NCI-H128 (cell line): Measurements from ENCODE around the gene STUM.

ENCODE experiments used
- DNase-seq: peaks from one replicate; lab custom pipeline; 2025; ENCODE audit not compliant: unreplicated experiment; lab: John Stamatoyannopoulos, UW

STUM gene

DNA sequence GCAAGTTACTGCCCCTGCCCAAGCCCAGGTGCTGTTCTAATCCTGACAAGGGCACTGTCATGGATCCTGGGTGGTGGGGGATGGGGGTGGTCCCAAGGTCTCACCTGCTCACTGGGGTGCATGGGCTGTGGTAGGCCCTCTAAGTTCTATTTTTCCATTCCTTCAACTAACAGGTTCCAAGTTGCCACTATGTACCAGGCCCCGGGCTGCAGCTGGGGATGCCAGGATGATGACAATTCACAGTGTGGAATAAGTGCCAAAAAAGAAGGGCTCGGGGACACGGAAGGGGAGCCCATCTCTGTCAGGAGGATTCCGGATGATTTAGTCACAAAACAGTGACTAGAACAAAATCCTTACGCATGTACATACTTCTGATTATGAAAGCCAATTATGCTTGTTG lies 76.0 kb downstream of the STUM start:
- DNase-seq = no peak

DNA sequence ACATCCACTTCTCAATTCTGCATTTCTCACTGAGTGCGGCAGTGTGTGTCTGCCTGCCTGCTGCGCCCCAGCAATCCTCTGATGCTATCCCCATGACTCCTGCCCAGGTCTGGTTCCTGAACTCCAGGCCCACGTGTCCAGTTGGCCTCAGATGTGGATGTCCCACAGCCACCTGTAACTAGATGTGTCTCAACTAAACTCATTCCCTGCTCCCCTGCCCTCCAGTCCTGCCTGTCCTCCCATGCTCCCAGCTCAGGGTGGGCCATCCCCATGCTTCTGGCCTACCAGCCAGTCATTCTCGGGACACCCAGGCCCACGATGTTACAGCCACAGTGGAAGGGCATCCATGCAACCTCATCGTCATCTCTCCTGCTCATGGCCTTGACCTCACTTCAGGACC lies 76.8 kb downstream of the STUM start:
- DNase-seq = no peak

DNA sequence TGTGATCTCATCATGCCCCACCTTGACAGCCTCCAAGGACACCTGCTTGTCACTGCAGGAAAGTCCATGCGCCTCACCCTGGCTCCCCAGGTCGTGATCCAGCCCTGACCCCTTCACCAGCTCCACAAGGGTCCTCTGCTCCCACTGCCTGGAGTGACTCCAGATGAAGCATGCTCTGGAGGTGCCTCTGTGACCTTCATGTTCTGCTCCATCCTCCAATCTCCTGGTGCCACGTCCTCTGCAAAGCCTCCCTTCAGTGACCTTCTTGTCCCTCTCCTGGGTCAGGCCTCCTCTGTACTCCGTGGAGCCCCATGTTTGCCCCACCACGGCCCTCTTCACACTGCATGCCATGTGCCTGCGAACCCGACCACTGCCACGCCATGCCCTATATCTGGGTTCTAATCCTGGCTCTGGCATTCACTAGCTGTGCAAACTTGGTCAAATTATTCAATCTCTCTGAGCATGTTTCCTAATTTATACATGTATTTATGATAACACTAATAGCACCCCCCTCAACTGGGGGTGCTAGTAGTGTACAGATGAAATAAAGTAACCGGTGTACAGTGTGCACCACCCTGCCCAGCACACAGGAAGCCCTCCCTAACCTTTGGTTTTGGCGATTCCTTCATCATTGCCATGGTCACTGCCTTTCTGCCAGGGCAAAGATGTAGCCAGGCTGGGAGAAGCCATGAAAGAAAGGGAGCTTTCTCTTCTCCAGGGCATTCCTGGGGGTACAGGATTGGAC lies 77.4 kb downstream of the STUM start:
- no peak for DNase-seq

DNA sequence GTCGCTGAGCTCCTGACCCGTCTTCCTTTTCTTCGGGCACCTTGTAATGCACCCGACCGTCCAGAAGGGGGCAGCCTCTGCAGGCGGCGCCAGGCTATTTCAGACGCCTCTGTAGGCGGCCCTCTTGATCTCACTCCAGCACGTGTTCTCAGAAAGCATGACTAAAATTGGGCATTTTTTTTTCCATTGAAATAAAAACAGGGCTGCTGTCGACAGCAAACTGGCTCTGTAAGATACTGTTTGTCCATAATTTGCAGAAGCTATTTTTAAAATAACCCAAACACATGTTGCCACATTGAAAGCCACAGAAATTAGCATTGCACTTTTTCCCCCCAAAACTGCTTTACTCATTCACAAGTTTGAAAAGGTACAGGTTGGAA lies 78.0 kb downstream of the STUM start:
- DNase-seq = no peak

DNA sequence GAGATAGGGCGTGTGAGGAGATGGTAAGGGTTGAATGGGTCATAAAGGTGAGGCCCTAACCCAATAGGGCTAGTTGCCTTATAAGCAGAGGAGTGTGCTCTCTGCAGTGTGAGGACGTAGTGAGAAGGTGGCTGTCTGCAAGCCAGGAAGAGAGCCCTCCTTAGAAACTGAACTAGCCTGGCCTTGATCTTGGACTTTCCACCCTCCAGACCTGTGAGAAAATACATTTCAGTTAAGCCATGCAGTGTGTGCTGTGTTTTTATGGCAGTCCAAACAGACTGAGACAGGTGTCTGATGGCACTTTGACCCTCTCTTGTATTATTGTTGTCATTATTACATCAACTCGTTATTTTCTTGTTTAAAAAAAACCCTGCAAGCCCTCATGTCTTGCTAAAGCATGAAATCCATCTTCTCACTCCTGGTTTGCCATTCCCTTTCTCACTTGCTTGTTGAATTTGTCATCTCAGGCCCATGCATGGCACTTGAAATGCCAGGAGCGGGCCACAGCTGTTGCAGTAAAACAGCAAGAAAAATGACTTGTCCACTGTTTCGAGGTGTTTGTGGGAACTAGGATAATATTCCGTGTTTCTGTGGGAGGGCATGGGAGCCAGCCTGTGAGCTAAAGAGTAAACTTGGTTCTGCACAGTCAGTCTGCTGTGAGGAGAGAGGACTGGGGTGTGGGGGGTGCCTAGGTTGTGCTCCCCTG lies 78.6 kb downstream of the STUM start:
- DNase-seq = no peak

DNA sequence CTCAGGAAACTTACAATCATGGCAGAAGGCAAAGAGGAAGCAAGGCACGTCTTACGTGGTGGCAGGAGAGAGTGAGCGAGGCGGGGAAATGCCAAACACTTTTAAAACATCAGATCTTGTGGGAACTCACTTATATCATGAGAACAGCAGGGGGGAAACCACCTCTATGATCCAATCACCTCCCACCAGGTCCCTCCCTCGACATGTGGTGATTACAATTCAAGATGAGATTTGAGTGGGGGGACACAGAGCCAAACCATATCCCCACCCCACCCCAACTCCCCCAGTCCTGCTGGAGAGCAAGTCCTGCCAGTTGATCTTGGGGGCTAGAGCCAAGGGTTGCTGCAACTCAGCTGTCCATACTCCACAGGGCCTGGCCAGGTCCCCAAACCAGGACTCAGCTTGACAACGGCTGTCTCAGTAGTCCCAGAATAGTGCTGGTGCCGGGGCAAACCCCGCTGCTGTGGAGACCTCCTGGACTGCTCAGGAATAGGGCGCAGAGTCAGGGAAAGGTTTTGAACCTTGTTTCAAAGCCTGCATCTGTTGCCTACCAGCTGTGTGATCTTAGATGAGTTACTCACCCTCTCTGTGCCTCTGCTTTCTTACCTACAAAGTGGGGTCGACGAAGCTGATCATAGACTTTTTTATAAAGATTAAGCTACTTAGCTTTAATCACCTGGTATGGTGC lies 79.5 kb downstream of the STUM start:
- no peak for DNase-seq

DNA sequence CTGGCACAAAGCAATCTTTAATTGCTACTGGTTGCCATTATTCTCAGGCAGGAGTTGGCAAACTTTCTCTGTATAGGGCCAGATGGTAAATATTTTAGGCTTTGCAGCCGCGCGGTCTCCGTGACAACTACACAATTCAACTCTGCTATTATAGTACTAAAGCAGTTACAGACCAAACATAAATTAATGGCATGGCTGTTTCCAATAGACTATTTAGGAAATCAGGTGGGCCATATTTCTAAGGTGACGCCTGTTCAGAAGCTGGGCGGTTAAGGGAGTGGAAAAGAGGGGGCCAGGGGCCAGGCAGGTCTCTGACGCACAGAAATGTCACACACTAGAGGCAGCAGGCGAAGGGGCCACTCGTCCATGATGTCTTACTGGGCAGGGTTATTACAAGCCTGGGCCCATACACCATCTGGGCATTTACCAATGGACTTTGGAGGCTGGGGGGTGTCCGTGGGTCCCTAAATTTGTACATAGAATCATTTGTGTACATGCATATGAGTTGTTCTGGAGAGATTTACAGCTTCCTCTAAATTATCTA lies 80.1 kb downstream of the STUM start:
- no peak for DNase-seq

DNA sequence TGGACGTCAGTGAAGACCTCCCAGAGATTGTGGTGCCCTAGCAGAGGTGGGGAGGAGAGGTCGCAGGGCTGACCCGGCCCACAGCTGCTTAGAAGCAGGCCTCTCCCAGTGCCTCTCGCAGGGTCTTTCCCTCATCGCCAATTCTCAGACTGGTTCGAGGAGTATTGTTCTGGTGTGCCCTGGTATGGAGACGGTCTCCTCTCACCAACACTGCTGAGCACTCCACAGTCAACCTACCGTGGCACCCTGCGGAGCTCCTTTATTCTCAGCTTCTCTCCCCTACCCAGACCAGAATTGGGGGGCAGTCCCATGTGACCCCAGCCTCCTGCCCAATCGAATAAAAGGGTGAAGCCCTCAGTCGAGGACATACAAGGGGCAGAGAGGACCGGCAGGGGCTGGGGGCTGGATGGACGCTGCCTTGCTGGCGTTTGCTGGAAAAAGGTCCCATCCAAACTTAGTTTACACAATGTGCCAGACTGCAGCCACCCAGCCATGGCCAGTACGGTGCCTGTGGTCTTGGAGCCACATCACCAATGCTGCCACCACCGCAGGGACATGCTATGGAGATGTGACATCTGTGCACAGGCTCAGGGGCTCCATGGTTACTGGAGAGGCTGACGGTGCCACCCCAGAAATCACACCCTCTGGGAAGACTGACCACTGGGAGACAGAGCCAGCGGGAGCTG lies 80.8 kb downstream of the STUM start:
- no peak for DNase-seq

DNA sequence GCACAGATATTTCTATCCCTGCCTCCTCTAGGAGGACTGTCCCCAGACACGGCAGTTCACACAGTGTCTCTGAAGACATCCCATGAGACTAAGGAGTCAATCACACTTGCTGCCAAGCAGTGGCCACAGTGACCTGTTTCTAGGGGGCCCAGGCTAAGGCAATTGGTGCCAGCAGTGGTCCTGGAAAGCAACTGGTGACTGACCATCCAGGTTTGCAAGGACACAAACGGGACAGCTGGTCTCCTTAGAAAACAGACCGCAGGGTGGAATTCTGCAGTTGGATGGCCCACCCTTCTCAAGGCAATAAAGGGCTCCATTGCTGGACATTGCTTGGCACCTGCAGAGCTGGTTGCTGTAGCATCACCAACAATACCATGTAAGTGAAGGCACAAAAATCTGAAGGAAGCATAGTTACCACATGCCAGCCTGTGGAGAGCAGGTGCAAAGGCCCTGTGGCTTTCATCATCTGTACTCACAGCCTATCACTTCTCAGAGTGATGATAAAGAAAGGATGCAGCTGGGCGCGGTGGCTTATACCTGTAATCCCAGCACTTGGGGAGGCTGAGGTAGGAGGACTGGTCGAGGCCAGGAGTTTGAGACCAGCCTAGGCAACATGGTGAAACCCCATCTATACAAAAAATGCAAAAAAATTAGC lies 81.5 kb downstream of the STUM start:
- DNase-seq = no peak

DNA sequence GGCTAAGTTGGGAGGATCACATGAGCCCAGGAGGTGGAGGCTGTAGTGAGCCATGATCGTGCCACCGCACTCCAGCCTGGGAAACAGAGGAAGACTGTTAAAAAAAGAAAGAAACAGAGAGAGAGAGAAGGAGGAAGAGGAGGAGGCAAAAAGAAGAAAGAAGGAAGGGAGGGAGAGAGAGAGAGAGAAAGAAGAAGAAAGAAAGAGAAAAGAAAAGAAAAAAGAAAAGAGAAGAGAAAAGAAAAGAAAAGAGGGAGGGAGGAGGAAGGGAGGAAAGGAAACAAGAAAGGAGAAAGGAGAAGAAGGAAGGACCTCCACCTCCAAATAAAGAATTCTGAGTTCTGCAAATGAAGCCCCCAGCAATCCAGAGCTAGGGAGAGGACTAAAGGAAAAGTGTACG lies 82.0 kb downstream of the STUM start:
- no peak for DNase-seq

DNA sequence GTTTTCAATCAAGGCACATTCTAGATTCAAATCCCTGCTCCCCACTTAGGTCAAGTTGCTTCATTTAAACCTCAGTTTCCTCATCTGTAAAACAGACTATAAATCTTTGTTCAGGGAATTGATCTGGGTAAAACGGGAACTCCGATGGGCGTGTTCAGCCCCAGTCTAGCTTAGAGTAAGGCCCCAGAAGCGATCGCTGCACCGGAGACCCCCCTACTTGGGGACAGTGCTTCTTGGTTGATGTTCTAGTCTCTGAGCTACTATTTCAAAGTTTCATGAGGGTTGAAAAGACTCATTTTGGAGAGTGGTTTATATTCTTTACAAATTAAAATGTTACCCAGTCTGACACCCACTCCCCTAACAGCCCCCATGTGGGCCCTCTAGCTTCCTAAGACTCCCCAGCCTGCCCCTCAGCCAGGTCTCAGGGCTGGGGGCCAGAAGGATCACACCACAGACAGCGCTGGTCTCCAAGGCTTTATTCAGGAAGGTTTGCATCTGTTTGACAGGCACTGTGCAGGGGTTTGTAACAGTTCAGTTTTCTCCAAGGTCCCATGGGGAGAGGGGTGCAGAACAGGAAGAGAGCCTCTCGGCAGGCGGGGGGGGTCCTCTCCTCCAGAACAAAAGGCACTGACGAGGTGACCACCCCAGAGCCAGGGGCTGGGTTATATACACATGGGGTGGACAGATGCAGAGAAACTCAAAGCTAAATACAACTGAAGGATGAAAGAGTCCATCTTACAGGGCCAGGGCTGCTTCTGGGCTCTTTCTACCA lies 82.9 kb downstream of the STUM start:
- DNase-seq = no peak

DNA sequence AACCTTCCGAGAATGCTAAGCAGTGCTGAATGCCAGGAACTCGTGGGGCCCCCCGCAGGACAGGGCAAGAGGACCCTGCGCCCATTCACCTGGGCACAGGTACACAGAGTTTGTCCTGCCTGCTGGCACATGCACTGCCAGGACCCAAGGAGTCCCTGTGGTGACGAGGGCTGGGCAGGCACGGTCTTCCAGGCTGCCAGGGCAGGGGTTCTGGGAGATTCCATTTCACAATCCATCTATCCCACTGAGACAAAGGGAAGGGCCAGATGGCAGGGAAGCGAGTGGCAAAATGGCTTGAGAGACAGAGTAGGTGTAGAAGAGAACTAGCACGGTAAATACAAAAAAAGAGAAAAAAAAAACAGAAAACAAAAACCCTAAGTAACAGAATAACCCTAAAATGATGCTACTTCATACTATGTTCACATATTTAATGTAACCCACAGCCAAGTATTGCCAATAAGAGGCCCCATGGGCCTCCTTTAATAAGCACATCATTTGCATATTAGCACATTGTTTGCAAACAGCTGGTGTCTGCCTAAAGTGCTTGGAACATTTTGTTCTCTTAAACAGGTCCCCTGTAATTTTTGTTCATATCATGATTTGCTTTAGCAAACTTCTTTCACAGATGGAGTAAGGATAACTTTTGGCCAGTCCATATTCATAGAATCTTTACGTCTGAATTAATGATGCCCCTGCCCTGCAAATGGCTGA lies 83.8 kb downstream of the STUM start:
- DNase-seq = no peak

DNA sequence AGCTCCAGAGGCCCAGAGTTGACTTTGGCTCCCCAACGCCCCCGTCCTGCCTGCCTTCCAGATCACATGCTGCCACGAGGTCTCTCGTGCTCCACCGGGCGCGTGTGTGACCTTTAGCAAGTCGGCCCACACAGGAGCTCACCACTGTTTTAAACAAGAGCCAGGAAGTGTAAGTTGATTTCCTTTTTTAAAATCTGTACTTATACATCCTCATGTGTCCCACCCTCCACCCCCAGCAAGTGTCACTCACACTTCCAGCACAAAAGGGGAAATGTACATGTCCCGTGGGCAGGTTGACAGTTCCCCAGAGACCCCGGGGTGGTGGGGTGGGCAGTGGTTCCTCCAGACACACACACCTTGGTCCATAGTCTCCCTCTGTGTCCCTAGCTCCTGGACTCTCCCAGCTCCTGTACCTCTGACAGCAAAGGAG lies 84.4 kb downstream of the STUM start:
- DNase-seq = no peak

DNA sequence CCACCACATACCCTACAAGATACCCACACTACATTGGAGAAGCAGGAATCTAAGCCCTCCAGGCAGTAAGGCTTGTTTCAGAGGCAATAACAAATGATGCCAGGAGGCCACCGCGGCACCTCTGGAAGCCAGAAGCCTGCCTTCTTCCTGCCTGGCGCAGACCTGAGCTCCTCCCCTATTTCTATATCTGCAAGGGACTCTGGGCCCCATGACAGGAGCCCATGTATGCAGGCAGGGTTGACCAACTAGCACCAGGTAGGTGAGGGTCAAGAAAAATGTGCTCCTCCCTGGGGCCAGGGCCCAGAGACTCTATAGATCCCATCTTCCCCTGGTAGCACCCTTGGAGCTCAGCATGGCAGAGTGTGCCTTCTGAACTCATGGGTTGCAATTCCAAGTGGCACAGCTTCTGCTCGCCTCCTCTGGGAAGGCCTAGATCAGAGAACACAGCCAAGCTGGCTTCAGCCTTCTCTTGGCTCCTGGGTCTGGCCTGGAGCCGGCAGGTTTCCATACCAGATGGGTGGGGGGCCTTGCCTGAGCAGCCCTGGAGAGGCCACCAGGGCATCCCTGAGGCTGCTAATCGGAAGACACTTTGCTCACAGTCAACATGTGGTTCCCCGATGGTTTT lies 85.1 kb downstream of the STUM start:
- DNase-seq = no peak

DNA sequence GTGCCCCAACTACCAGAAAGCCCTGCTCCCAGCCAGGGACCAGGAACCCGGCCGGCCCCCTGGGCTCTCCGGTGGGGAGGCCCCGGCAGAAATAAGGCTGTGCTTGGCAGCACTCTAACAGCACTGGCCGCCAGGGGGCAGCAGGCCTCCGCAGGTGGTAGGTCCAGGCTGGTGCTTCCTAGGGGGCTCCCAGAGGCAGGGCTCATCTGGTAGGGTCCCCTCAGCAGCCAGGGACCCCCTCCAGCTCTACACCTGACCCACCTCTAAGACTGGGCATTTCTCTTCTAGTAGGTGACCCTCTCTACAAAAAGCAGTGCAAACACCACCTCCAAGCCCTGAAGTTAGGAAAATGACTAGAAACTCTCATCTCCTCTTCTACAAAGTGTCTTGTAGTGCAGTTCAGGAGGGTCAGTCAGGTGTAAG lies 85.6 kb downstream of the STUM start:
- DNase-seq = peak; percentile 52

DNA sequence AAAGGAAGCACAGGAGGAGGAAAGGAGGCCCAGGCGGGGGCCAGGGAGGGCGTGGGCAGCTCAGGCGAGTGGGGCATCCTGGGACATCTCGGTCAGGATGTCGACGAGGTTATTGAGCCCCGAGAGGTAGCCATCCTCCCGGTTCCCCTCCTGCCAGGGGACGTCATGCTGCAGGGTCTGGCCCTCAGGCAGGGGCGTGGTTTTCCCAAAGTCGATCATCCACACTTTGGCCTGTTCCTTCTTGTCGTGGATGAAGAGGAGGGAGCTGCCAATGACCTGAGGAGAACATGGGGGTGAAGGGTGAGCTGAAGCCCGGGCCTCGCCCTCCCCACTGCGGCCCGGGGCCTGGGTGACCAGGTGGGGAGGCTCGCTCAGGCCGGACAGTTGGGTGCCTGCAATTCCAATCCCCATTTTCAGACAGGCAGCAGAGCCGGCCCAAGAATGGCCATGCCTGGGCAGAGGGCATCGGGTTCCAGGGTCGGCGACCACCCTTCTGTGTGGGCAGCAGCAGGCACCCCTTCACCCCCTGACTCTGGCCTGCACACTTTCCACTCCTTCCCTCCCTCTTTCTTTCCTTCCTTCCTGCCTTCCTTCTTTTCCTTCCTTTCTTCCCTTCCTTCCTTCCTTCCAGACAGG lies 86.2 kb downstream of the STUM start:
- DNase-seq = no peak

DNA sequence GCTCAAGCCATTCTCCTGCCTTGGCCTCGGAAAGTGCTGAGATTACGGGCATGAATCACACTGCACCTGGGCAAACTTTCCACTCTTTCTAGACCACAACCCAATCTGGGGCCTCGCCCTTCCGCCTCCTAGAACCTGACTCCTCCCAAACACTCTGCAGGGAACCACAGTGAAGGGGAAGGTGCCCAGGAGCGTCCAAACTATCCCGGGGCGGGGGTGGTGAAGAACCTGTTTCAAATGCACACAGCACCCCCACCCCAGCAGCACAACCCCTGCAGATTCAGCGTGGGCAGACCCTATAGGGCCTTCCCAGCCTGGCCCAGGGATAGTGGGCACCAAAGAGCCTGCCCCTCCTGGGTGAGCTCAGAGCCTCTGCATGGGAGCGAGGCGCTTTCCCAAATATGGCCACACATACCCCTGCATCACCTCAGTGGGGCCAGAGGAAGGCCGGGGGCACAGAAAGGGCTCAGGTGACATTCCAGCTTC lies 86.9 kb downstream of the STUM start:
- DNase-seq = no peak

DNA sequence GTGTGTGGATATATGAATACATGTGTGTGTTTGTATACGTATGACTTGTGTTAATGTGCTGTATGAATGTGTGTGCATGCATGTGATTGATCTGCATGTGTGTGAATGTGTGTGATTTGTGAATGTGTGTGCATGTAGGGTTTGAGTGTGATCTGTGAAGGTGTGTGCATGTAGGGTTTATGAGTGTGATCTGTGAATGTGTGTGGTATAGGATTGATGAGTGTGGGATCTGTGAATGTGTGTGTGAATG lies 88.2 kb downstream of the STUM start:
- no peak for DNase-seq
